Panc1 (cell line): Measurements from ENCODE around the gene SOCS6. TPM values are rescaled to one million over a fixed set of nuclear protein-coding genes. Genes with fewer than 3 reads are reported as not detected.

Source experiments
- ATAC-seq: fragments of 200-7000 bp; cut with Tn5 transposase; 2 replicates; pipeline ENCODE4 v1.9.1; 2020; ENCODE audit warnings: mild to moderate bottlenecking, moderate library complexity
- BruUV-seq: library from RNA; stranded (reverse); fragments of 400-500 nt; replicated peaks from 2 replicates; lab custom pipeline; 2021; lab: Mats Ljungman, UMichigan
- CTCF ChIA-PET: fragments of 300-600 bp; sonication (Branson Sonifier 250); formaldehyde crosslinking; loops from one replicate; lab custom pipeline; 2022; ENCODE audit warnings: antibody characterized with exemption; lab: Charles Lee
- POLR2A ChIA-PET: fragments of 300-600 bp; sonication (Branson Sonifier 250); formaldehyde crosslinking; loops from one replicate; lab custom pipeline; 2022; ENCODE audit warnings: antibody characterized with exemption; lab: Charles Lee
- DNase-seq: peaks from one replicate; pipeline ENCODE4 v3.0.0-alpha.2; 2010; ENCODE audit warnings: low read depth, low spot score
- H3K27ac ChIP-seq: 2 replicates; pipeline ENCODE4 v1.5.1; 2011; ENCODE audit warnings: mild to moderate bottlenecking, low read length, inconsistent platforms
- H3K27me3 ChIP-seq: fragments of 200-500 bp; sonication (Bioruptor generic); 2 replicates; pipeline ENCODE4 v1.6.0; 2014; ENCODE audit warnings: low read length, inconsistent platforms; ENCODE audit not compliant: control insufficient read depth, insufficient read depth
- H3K36me3 ChIP-seq: fragments of 200-500 bp; sonication (Bioruptor generic); 2 replicates; pipeline ENCODE4 v1.5.1; 2014; ENCODE audit warnings: inconsistent platforms, mild to moderate bottlenecking, low read length, moderate library complexity; ENCODE audit not compliant: control insufficient read depth, insufficient read depth
- H3K4me1 ChIP-seq: 2 replicates; pipeline ENCODE4 v1.5.1; 2011; ENCODE audit warnings: inconsistent platforms, mild to moderate bottlenecking, low read length, moderate library complexity; ENCODE audit not compliant: control insufficient read depth, insufficient read depth
- H3K4me3 ChIP-seq, 2 experiments: 2 replicates each; pipeline ENCODE4 v1.5.1; 2011 to 2012; ENCODE audit warnings: low read depth in 2 of 2, low read length in 2 of 2, mild to moderate bottlenecking in 2 of 2, inconsistent platforms in 1 of 2, moderate library complexity in 1 of 2
- H3K9me3 ChIP-seq: fragments of 200-500 bp; sonication (Bioruptor generic); 2 replicates; pipeline ENCODE4 v1.5.1; 2014; ENCODE audit warnings: low read depth, mild to moderate bottlenecking, inconsistent platforms, low read length, moderate library complexity; ENCODE audit not compliant: control insufficient read depth, insufficient read depth
- CTCF ChIP-seq: fragments of 450-650 bp; IDR thresholded peaks from 2 replicates; pipeline ENCODE4 v1.5.1; 2017; ENCODE audit warnings: mild to moderate bottlenecking
- POLR2AphosphoS5 ChIP-seq: IDR thresholded peaks from 2 replicates; pipeline ENCODE4 v1.6.1; 2012; ENCODE audit warnings: mild to moderate bottlenecking, low read depth, low read length, moderate library complexity
- REST ChIP-seq, 2 experiments: IDR thresholded peaks; 2 replicates each; pipeline ENCODE4 v1.6.1; 2011 to 2012; ENCODE audit warnings: low read depth in 2 of 2, control low read depth in 1 of 2, low read length in 1 of 2, mild to moderate bottlenecking in 1 of 2, moderate library complexity in 1 of 2; ENCODE audit not compliant: insufficient read depth in 1 of 2
- SIN3A ChIP-seq: IDR thresholded peaks from 2 replicates; pipeline ENCODE4 v1.6.1; 2012; ENCODE audit warnings: low read depth, mild to moderate bottlenecking, low read length, moderate library complexity, borderline replicate concordance; ENCODE audit not compliant: insufficient read depth
- TCF7L2 ChIP-seq: IDR thresholded peaks from 2 replicates; pipeline ENCODE4 v1.6.1; 2011; ENCODE audit warnings: mild to moderate bottlenecking, low read depth, low read length, inconsistent platforms
- in situ Hi-C: cut with HindIII; loops from 2 replicates; pipeline ENCODE4 v1.10.0; 2016; ENCODE audit warnings: low sequenced_read_pairs, low pct_unique_long_range_greater_than_20kb
- intact Hi-C: fragments of 100-400 bp; cut with micrococcal nuclease; formaldehyde crosslinking; loops from one replicate; pipeline ENCODE4 v1.10.0; 2022; ENCODE audit not compliant: unreplicated experiment
- total RNA-seq: library from RNA; stranded (reverse); gene quantifications from one replicate; pipeline ENCODE4 v1.2.1, GENCODE V29; 2021; ENCODE audit not compliant: unreplicated experiment

The SOCS6 gene
- total RNA-seq, 1 experiment from 2014 or later: 43.0 TPM

DNA sequence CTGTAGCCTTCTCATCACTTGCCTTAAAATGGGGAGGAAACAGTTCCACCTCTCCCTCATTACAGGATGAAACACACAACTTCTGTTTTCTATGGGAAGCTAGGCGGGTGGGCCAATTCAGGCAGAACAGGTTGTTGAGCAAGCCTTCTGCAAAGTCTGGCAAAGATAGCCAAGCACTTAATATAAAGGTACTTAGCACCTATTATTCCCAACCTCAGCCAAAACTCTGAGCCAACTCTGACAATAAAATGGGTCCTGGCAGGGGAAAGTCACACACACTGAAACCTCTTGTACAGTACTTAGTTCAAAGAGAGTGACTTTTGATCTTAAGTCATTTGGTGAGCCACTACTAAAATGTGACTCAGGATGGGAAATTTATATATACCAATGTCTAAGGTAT, 15.8 kb upstream of the SOCS6 start:
- Histone ChIP-seq H3K27me3 (no peaks in the 10 kb centered on the region), H3K27ac (no peak overlapping the region), H3K4me1 (no peaks in the 10 kb centered on the region), H3K4me3 (no peak overlapping the region), H3K9me3 (0 out of 2 replicates have a peak, but pooled peaks cover 3% of the 10 kb centered on the region), H3K36me3 (no peaks in the 10 kb centered on the region)
- ChIA-PET CTCF (no interaction called here), POLR2A (no interaction called here)
- intact Hi-C loops (no loop called here), in situ Hi-C loops (no loop called here)
- TF ChIP-seq REST (IDR thresholded peaks at IDR 0.05; ENCODE audit: insufficient read depth in 1 of 2, low read depth in 2 of 2, low read length in 1 of 2) (no peak), POLR2AphosphoS5 (no peak), CTCF (no peak), TCF7L2 (no peak), SIN3A (no peak)
- no peak for ATAC-seq
- BruUV-seq: no TSS peak
- no peak for DNase-seq

- POLR2A ChIA-PET: no interaction called here
- Histone ChIP-seq H3K27ac (no peak overlapping the region; the same call in 1 of the 2 replicates), H3K36me3 (no peaks in the 10 kb centered on the region), H3K4me1 (no peaks in the 10 kb centered on the region), H3K4me3 (no peak overlapping the region), H3K9me3 (peaks cover 3% of the 10 kb centered on the region; the same call in 1 of the 2 replicates), H3K27me3 (no peaks in the 10 kb centered on the region)
- intact Hi-C loops (no loop called here), in situ Hi-C loops (no loop called here)
- BruUV-seq: no TSS peak
- CTCF ChIA-PET: interaction anchor here (0.6 kb wide), 2 partner anchors 111 to 116 kb away, joined by 3 to 4 read pairs; no protein-coding TSS in a partner anchor
- TF ChIP-seq REST (IDR thresholded peaks at IDR 0.05; ENCODE audit: insufficient read depth in 1 of 2, low read depth in 2 of 2, low read length in 1 of 2) (no peak), TCF7L2 (no peak), CTCF (no peak), SIN3A (no peak), POLR2AphosphoS5 (no peak)
- ATAC-seq: no peak
- no peak for DNase-seq
Observed at GRCh38 chr18:70276416-70277191, 12.2 kb upstream of the SOCS6 start.
